A204.1 (cell line): Measurements from ENCODE around the gene B3GNT5.

Source experiments
- FAIRE-seq: peaks from 2 replicates; lab custom pipeline; 2012; peaks lifted over from hg19 to GRCh38; lab: Jason Lieb, UNC

Gene B3GNT5

DNA sequence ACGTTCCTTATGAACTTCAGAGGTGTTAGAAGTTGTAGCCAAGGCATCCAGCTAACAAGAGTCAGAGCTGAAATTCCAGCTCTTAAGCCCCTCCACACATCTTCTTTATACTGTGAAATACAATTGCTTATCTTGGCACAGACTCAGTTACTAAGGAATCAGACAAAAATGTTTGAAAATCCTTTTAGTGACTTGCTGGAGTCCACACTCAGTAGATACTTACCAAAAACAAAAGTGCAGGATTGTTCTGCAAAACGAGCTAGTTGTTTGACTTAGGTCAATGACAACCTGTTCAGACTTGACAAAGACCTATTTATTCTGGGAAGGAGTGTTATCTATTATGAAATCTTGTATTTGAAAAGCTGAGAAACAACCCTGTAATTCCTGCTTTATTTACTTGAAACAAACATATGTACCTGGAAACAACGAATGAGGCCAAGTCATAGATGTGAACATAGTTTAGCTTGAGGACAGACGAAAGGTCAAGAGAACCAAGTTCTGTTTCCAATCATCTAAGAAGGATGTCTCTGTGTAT is 38.5 kb downstream of the B3GNT5 start:
- no peak for FAIRE-seq

DNA sequence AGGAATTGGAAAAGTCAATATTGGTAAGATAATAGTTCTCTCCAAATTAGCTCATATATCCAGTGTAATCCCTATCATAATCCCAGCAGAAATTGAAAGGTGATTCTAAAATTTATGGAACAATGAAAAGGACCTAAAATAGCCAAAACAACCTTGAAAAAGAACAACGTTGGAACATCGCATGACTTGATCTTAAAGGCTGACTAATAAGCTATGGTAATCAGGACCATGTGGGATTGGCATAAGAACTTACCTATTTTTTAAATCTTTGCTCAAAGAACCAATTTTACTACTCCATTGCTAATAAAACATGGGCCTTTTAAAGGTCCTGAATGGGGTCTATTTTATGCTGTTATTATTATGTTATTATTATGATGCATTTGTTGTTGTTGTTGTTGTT is 40.9 kb downstream of the B3GNT5 start:
- no peak for FAIRE-seq

DNA sequence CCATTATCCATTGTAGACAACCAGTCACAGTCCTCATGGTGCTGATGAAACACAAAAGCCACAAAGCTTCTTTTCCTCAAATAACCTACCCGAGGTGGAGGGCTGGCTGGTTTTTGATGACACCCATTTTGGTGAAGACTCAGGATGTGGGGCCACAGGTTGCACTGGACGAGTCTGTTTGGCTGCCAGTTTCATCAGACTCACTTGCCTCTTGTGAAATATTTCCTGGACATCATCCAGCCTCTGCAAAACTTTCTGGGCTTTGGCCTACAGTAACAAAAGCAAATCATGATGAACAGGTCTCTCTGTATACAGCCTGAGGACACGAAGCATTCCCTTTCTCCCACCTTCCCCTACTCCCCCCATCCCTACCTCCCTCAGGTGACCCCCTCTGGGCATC is 42.2 kb downstream of the B3GNT5 start:
- no peak for FAIRE-seq

DNA sequence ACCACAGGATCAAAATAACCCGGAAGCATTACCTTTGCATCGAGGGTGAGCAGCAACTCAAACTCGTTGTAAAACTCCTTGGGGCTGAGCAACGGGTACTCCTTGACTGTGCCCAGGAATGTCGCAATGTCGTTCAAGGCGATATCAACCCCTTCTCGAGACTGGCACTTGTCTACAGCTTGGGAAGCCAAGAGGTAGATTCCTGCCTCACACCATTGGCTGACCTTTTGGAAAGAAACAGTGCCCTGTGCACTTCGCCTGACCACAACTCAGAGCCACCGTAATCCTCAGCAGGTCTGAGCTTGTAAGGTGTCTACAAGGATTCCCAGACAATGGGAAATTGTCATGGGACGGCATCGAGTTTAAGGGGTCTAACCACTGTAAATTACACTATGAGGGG is 43.9 kb downstream of the B3GNT5 start:
- no peak for FAIRE-seq

DNA sequence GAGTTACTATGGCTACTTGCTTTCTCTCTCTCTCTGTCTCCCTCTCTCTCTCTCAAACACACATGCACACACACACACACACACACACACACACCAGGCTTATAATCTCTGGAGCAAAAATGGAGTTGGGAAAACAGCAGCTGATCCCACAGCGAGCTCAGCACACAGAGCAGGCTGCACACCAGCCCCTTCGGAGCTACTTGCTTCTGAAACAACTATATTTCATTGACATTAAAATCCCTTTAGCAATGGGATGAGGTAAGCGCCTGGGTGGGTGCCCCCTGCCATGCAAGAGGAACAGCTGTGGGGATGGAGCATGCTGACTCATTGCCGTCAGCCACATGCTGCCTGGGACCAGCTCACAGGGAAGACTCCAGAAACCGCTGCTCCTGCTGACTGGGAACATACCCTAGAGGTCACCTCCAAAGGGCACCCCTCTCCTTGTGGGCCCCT is 45.7 kb downstream of the B3GNT5 start:
- no peak for FAIRE-seq

DNA sequence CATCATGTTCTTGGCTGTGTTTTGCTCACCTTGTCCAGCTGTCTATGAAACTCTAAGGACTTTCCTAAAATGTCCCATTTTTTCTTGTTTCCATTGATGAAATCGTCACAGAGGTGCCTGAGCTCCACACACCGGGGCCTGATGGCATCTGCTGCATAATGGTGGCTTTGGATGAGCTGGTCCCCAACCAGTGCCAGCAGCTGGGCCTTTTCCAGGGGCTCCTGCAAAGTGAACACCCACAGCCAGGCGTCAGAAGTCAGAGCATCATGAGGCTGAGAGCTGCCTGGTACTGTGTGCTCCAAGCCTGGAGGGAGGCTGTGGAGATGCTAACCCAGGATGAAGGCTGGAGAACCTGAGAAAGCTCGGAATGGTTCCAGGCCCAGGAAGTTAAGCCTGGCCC is 46.9 kb downstream of the B3GNT5 start:
- no peak for FAIRE-seq

DNA sequence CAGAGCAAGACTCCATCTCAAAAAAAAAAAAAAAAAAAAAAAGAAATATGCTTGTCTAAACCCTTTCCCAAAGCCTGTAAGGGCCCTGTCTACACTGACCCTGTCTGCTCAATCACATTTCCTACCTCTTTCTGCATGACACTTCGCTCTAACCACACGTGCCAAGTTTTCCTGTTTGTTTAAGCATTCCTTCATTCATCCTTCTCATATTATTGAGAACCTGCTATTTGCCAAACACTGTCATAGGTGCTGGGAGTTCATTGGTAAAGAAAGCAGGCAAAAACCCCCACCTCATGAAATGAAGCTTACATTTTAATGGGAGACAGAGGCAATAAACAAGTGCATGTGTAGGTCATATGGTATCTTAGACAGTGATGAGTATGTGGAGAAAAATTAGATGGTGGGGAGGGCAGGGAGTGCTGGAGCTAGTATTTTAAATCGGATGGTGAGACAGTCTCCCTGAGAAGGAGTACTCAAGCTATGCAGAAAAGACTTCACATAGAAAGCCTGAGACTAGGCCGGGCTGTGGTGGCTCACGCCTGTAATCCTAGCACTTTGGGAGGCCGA is 48.0 kb downstream of the B3GNT5 start:
- FAIRE-seq: no peak

DNA sequence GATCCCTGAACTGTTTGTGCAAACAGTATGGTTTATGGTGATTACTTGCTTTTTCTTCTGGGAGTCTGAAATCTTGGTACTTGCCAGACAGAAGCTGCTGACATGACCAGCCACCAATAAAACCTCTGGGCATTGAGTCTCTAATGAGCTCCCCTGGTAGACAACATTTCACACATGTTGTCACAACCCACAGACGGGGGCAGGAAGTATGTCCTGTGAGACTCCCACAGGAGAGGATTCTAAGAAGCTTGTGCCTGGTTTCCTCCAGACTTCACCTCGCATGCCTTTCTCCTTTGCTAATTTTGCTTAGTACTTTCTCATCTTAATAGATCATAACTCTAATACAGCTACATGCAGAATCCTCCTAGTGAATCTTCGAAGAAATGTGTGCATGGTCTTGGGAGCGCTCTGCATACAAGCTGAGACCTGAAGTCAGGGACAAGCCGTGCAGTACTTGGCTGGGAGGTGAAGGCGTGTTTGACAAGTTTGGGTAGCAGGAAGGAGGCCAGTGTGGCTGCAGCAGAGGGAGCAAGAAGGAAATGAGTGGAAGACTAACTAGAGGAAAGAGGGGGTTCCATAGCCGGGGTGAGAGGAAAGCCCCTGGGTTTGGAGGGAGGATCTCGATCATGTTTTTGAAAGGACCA is 49.0 kb downstream of the B3GNT5 start:
- no peak for FAIRE-seq

DNA sequence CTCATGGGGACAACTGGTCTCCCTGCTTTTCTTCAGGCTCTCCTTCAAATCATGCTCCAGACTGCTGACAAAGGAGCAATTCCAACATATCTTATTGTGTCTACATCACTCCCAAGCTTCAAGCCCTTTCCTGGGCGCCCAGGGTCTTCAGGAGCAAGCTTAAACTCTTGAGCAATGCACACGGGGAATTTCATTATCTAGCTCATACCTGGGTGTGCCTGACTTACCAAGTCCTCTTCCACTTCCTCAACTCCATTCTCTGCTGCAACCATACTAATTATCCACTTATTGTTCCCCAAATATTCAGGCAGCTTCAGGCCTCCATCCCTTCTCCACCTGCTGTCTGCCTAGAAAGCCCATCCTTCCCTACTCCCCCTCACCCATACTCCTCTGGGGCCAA is 50.6 kb downstream of the B3GNT5 start:
- FAIRE-seq: no peak

DNA sequence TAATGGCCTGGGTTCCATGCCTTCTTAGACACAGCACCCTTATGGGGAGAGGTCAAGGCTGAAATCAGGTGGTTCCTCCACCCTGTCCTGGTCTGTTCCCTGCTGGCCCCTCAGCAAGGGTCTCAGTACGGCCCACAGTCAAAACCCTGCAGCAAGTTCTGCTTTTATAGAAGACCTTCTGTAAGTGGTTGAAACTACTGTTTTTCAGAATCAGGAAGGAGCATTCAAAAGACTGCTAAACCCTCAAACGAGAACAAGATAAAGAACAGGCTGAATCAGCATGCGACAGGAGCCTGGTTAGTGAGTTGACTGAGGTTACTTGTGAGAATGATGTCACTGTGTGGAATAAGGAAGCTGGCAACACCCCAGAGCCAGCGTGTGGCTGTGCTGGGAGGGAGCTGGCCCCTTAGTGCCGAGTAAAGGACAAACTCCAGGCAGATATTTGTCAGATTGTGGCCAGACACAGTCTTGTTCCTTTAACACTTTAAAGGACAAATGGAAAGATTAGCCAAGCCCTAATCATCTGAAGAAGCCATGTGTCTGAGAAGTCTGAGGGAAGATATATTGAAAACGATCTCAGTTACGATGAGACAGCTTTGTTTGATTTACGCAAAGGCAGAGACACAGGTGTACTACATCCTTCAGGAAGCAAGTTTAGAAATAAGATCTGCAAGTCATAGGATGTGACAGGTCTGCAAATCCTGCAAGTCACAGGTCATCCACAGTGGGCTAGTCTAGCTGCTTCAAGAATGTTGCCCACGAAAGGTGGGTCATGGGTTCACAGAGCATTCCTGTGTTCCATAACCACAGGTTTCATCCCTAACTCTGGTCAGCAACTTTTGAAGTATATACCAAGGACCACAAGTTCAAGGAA is 54.0 kb downstream of the B3GNT5 start:
- no peak for FAIRE-seq

DNA sequence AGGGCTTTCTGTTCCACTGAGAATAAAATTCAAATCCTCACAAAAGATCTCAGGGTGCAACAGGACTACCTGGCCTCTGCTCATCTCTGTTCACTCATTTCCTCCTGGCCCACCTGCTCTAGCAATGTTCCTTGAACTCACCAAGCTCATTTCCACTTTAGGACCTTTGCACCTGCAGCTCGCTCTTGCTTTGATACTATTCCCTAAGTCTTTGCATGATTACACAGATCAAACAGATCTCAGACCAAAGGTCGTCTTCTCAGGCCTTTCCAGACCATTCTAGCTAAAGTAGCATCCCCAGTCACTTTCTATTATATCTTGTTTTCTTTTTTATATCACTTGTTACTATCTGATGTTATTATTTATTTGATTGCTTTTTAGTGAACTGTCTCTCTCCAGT is 54.7 kb downstream of the B3GNT5 start:
- FAIRE-seq: no peak

DNA sequence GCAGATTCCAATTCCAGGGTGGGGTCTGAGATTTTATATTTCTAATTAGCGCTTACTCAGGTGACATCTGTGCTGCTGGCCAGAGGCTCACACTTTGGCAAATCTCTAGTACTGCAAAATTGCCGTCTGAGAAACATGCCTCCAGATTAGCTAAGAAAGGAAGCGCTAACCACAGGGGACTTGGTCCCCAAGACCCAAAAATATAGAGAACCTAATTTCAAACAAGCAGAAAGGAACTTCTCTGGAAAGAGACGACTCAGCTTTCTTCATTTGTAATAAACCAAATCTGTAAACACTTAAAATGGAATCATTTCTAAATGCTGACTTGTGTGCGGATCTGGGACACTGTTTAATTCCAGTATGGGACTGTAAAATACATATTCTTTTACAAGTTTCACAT is 55.7 kb downstream of the B3GNT5 start:
- no peak for FAIRE-seq

DNA sequence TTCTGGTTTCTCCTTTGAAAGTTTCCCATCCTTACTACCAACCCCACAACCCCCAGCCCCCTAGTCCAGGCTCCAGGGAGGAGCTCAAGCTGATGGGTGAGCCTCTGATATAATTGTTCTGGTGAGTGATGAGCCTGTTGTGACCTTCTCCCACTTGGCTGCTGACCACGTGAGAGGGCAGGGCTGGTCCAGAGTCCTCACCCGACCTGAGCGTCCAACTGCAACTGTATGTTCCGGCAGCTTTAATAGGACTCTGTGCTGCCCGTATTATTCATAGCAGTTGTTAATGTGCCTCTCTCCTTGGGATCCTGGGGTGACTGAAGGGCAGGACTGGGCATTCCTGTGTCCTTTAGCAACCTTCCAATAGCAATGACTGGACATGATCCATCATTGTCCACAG is 56.2 kb downstream of the B3GNT5 start:
- FAIRE-seq: no peak

DNA sequence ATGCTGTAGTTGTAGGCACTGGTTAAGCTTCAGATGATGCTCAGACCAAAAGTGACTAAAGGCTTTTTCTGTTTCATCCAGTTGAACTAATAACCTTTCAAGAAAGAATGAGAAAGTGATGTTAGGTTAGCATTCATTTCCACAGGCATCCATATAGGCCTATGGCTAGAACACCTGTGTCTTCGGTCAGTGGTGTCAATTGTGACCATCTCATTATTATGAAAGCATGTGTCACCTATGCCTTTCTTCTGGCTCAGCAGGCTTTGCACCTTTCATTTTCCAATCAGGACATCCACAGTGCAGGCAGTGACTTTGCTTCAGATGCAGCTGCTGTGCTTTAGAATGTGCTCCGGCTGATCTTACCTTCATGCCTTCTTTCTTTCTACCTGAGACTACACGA is 57.9 kb downstream of the B3GNT5 start:
- no peak for FAIRE-seq

DNA sequence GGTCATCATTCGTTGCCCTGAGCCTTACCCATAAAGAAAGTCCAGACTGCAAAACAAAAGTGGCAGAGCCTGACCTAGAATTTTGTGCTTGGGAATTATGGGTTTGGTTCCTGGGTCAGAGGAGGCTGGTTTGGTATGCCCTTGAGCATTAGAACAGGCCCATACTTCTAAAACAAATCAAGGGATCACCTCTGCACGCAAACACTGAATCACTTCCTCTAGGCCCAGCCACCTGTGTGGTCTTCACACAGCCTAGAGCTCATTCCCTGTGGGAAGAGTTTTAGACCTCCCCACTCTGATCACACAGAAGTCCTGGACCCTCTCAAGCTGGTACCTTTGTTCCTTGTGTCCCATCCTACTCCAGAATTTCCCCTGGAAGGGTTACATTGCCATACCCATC is 59.4 kb downstream of the B3GNT5 start:
- FAIRE-seq: no peak

DNA sequence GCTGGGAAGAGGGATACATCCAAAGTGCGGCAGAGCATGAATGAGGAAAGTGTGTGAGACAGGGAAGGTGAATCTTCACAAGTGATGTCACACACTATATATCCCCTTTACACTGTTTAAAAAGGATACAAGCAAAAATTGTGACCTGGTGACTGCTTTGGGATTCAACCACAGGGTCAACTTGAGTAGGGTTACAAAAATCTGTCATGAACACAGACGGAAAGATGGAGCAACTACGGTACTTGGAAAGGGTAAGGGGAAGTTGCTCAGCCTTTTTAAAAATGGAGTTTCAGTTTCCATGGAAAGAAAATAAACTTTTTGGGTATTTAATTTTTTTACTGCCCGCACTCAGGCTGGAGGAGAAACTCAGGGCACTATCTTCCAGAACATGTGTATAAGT is 60.3 kb downstream of the B3GNT5 start:
- FAIRE-seq: no peak

DNA sequence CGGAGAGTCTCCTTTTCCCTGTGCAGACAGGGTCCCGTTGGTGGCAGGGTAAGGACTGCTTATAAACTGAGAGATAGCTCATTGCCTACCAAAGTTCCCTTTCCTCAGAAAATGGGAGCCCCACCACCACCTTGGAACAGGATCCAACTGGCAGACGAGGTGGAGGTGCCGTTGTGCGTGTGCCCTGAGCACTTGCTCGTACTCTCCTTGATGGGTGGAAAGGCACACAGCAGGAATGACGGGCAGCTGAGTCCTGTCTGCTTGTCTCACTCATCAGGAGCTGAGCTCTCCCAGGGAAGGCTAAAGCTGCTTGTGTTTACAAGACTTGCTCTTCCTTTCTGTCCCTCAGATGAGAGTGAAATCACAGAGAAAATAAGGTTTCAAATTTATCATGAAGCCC is 60.7 kb downstream of the B3GNT5 start:
- FAIRE-seq: no peak

DNA sequence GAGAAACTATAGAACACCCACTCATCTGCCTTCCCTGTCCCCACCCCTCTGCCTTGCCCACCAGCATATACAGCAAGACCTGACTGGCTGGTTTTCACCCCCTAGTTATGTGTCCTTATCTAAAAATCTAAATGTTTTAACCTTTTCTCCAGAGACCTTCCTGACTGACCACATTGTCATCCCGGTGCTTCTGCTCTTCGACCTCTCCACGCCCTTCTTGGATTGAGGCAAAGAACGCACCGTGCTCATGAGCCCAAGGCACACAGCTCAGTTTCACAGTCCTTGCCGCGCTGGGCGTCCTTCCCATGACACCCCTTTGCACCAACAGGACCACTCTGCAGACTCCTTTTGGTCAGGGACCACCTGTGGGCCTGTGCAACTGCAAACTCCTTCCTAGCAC is 62.7 kb downstream of the B3GNT5 start:
- no peak for FAIRE-seq

DNA sequence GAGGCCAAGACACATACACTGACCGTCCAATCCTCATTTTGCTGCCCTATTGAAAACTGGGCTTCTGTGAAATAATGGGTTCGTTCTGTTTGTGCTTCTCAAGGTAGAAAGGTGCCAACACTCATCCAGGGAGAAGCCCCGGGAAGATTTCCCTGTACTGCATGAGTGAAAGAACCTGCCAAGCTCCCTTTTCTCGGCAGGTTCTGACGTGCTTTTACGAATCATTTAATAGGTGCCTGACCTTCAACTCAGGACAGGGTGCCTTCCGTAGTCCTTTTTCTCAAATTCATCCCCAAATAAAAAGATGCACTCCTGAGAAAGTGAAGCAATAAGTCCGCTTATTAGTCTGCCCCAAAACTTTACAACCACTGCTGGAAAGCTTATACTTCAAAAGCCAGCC is 64.2 kb downstream of the B3GNT5 start:
- FAIRE-seq: no peak

DNA sequence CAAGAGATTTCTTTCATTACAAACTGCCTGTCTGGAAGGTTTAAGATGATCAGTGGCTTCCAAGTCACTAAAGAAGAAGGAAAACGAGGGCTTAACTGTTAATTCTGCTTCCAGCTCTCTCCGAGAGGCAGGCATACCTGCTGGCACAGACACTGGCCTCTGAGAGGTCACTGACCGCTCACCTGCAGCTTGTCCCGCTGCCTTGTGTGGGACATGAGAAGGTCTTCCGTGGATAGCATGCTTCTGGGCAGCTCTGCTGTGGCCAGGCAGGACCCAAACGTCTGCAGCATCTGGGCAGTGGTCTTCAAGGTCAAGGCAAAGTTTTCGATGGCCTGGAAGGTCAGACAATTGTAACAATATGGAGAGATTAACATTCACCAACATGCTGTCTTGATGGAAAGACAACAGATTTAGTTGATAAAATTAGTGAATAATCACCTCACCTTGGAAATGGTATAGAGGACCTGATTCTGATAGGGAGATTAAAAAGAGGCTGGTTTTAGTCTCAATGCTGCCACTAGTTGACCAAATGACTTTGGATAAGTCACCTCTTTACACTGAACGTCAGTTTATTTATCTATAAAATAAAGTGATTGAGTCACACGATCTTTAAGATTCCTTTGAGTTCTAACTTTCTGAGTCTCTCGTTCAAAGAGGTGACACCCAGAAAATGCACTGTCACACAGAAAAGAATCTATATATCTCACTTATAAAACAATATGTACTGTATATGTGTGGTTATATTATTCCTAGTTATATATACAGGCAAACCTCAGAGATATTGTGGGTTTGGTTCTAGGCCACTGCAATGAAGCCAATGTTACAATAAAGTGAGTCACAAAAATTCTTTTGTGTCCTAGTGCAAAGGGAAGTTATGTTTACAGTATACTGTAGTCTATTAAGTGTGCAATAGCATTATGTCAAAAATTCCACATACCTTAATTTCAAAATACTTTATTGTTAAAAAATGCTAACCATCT is 65.1 kb downstream of the B3GNT5 start:
- no peak for FAIRE-seq

DNA sequence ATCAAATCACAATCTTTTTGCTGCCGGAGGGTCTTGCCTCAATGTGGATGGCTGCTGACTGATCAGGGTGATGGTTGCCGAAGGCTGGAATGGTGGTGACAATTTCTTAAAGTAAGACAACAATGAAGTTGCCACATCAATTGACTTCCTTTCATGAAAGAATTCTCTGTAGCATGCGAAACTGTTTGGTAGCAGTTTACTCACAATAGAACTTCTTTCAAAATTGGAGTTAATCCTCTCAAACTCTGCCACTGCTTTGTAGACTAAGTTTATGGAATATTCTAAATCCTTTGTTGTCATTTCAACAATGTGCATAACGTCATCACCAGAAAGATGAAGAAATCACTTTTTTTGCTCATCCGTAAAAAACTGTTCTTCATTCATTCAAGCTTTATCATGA is 65.8 kb downstream of the B3GNT5 start:
- FAIRE-seq: no peak

DNA sequence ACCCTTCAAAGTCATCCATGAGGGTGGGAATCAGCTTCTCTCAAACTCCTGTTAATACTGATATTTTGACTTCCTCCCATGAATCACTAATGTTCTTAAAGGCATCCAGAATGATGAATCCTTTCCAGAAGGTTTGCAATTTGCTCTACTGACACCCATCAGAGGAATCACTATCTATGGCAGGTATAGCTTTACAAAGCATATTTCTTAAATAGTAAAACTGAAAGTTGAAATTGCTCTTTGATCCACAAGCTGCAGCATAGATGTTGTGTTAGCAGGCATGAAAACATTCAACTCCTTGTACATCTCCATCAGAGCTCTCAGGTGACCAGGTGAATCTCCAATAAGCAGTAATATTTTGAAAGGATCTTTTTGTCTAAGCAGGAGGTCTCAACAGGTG is 66.3 kb downstream of the B3GNT5 start:
- no peak for FAIRE-seq
